Left hindlimb (tissue), 1 donor: Measurements from ENCODE around the gene AIFM2.
"Not testable (repeated sequence)": the region's sequence is repeated elsewhere in the genome, so short reads cannot be mapped to it uniquely, and the experiment has no call there.

Experiments
- DNase-seq: peaks from one replicate; pipeline ENCODE4 v3.0.0-alpha.2; 2018

Gene AIFM2

DNA sequence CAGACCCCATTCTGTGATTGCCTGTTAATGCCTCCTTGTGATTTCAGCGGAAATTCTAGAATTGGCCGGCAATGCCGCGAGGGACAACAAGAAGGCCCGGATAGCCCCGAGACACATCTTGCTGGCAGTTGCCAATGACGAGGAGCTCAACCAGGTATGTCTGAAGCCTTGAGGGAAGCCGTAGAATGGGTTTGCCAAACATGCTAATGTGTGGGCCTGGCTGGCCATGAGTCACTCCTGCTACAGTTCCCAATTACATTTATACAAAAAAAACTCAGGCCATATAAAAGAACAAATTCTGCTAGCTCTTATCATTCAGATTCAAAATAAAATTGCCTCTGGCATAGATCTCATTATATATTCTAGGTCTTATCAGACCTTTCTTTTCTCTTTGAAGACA, 42.6 kb downstream of the AIFM2 start:
- DNase-seq, result no peak

DNA sequence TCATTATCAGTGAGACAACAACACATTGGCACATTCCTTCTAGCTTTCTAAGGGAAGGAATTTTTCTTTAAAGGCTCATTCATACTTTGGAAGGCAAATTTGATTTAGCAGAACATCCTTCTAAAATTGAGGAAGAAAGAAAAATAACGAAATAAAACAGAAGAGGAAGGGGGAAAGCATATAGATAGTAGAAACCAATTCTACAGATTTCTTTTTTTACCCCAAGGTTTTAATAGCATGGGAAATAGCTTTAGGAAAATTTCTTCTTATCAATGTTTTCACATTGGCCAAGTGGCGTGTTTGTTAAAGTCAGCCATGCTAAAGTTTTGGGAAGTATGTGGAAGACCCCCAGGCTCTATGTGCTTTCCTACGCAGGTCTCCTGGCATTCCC, 44.3 kb downstream of the AIFM2 start:
- DNase-seq, result no peak

DNA sequence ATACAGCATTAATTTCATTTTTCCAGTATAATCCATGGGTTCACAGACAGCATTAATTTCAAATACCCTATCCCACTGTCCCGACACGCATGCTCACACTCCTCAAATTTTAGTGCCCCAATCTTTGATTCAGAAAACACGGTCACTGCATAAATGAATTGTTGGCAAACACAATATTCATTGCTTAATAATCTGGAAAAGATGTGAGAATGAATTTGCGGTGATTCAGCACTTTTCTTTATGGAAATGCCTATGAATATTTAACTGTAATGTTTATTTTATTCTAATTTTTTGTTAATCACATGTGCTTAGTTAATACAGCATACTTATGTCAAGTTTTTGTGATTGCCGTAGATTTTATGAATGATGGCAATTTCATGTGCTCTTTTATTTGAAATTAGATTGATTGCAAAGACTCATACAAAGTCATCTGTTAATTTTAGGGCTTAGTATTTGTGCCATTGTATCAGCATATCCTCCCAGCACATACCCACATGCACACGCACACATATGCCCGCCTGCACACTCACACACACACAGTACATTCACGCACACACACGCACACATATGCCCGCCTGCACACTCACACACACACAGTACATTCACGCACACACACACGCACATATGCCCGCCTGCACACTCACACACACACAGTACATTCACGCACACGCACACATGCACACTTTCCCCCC, 44.9 kb downstream of the AIFM2 start:
- no peak for DNase-seq

DNA sequence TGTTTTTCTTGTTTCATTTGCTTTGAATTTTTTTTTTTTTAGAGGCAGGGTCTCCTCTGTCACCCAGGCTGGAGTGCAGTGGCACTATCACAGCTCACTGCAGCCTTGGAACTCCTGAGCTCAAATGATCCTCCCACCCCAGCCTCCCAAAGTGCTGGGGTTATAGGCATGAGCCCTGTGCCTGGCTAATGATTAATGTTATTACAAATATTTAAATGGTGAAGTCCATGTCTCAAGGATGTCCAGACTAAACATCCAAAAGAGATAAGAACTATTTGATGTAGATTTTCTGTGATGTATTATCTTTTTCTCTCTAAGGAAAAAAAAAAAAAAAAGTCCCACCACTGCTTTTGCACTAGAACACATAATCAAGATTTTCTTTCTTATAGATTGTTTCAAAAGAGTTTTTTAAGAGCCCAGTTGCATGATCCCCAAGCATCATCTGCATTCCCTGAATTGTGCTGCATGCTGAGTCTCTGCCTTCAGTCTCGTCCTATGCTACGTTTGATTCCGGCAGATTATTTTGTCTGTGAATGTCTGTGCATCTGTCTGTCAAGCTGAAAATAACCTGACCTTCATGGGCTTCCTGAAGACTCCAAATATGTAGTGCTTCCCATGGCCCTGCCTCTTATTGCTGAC, 46.5 kb downstream of the AIFM2 start:
- no peak for DNase-seq

DNA sequence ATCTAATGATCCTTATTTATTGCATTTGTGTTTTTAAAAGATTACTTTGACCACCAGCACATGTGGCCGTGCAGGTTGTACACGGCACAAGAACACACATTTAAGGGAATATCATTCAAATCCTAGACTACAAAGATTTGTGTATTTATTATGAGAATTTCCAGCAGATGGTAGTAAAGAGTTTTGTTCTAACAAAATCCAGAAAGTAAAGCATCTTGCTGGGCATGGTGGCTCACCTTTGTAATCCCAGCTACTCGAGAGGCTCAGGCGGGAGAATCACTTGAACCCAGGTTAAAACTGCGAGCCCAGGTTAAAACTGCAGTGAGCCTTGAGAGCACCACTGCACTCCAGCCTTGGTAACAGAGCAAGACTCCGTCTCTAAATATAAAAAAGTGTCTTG, 48.4 kb downstream of the AIFM2 start:
- no peak for DNase-seq

DNA sequence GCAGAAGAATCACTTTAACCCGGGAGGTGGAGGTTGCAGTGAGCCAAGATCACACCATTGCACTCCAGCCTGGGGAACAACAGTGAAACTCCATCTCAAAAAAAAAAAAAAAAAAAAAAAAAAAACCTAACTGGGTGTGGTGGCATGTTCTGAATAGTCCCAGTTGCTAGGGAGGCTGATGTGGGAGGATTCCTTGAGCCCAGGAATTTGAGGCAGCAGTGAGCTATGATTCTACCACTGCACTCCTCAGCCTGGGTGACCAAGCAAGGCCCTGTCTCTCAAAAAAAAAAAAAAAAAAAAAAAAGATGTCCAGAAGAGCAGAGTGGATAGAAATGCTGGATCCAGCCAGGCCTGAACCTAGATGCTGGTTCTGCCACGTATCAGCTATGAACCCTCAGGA, 51.8 kb downstream of the AIFM2 start:
- DNase-seq, result not testable (repeated sequence)

DNA sequence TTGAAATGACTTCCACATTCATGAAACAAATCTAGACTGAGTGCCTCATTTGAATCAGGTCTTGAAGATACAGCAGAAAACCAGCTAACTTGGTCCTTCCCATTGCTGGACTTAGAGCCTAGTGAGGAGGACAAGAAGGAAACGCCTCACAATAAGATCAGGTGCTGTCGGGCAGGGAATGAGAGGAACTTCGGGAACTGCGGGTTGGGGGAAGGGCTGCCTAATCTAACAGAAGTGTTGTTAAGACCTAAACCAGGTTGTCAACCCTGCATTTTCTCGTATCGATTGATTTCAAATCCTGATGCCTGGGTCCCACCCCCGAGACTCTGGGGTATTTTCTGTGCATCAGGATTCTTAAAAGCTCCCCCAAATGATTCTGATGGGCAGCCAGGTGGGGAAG, 53.7 kb downstream of the AIFM2 start:
- no peak for DNase-seq

DNA sequence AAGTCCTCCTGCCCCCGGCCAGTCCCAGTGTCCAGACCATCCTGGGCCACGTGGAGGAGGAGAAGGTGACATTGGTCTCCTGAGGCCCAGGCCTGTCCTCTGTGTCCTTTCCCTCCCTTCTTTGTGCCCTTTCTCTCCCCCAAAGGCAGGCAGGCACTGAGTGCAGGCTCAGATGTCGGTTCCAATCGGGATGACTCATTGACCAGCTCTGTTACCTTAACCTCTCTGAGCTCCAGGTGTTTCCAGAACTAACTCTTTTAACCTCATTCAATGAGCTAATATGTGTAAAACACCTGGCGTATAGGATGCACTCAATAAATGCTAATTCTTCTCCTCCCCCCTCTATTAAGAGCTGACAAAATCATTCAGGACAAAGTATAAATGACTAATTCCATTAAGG, 54.3 kb downstream of the AIFM2 start:
- DNase-seq, result no peak

DNA sequence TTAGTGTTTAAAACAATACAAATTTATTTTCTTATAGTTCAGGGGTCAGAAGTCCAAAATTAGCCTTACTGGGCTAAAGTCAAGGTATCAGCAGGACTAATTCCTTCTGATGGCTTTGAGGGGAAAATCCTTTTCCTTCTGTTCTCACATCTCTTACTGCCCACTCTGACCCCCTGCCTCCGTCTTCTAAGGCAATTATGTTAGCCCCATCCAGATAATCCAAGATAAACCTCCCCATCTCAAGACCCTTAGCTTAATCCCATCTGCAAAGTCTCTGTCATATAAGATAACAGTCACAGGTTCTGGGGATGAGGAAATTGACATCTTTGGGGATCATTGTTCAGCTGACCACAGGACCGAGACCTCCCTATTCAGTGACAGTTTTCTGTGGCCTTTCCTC, 57.7 kb downstream of the AIFM2 start:
- no peak for DNase-seq

DNA sequence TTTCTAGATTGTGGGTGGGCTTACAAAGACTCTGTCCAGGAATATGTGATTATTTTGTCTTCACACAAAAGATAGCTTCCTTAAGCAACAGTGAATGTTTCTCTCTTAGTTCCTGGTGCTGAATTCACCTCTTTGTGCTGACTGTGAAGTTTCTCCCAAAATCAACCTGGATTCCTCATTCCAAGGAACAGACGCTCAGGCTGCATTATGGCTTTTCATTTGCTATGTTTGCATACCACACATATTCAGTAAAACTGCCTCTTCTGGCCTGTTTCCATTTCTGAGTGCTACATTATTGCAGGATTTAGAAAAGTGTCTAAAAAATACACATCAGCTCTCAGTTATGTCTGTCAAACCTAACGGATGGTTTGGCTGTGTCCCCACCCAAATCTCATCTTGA, 58.5 kb downstream of the AIFM2 start:
- no peak for DNase-seq

DNA sequence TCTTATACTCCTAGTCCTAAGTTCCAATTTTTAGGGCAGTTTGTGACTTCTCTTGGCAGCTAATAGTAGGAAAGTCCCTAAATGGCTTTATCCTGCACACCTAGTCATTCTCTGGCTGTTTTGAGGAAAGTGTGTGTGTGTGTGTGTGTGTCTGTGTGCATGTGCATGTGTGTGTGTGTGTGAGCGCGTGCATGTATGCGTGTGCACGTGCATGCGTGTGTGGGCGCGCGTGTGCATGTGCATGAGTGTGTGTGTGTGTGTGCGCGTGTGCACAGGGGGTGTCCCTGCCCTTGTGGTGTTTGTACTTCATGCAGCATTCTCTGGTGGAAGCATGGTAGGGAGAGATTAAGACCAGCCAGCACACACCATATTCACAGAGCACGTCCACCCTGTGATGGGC, 61.8 kb downstream of the AIFM2 start:
- DNase-seq, result no peak

DNA sequence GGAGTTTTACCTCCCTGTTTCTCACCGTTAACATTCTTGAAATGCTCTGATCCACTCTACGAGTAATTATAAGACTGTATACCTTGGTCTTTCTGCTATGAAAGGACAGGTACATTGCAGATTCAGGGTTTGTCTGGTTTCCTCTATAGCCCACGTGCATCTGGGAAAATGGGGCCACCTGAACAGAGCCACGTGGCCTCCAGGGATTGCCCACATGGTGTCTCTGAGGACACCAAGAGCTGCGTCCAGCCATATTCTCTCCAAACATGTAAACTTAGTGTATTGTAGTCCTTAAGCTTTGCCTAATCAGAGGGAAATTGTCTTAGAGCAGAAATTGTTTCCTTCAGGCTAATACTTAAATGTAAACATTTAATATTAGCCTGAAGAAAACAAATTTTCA, 63.3 kb downstream of the AIFM2 start:
- no peak for DNase-seq

DNA sequence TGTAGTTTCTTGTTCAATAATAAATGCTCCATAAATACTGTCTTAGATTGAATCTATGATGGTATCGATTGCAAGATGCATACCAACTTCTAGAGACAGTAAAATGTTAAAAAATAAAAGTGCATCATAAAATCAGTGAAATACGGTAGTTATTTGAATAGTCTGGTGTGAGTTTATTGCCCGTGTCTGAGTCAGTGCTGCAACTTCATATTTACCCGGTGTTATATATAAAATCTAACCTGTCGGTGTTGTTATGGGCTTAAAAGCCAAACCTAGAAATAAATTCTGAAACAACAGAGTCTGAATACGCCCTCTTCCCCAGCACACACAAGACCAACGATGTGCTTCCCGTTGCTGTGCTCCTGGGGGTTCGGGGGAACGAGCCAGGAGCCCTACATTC, 63.7 kb downstream of the AIFM2 start:
- no peak for DNase-seq

DNA sequence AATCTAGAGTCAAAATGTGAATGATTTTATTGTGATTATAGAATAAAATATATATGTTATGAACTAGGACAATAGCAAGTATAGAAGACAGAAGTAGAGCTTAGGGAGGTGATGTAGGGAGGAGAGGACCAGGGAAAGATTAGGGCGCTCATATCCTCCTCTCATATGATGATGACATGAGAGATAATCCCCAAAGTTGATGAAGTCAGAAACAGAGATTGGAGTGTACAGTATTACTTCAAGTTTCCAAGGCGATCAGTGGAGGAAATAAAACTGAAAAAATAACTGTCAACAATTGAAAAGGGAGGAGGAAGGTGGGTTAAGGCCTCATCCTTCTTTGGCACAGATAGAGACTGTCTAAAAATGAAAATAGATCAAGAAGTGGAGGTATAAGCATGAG, 65.0 kb downstream of the AIFM2 start:
- DNase-seq, result no peak

DNA sequence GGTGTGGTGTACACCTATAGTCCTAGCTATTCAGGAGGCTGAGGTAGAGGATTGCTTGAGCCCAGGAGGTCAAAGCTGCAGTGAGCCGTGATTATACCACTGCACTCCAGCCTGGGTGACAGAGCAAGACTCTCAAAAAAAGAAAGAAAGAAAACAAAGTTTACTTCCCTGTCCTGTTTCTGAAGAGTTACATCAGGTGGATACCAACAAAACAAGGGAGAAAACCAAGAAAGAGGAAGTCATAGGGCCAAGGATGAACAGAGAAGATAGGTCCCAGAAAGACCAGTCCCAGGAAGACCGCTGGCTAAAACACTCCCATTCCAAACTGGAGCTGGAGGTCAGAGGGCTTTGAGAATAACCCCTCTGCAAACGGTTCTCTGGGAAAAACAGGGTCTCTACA, 66.4 kb downstream of the AIFM2 start:
- no peak for DNase-seq

DNA sequence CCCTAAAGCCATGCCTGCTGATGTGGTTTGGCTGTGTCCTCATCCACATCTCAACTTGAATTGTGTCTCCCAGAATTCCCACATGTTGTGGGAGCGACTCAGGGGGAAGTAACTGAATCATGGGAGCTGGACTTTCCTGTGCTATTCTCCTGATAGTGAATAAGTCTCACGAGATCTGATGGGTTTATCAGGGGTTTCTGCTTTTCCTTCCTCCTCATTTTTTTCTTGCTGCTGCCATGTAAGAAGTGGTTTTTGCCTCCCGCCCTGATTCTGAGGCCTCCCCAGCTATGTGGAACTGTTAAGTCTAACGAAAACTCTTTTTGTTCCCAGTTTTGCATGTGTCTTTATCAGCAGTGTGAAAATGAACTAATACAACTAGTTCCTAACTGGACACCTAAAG, 68.1 kb downstream of the AIFM2 start:
- DNase-seq, result no peak

DNA sequence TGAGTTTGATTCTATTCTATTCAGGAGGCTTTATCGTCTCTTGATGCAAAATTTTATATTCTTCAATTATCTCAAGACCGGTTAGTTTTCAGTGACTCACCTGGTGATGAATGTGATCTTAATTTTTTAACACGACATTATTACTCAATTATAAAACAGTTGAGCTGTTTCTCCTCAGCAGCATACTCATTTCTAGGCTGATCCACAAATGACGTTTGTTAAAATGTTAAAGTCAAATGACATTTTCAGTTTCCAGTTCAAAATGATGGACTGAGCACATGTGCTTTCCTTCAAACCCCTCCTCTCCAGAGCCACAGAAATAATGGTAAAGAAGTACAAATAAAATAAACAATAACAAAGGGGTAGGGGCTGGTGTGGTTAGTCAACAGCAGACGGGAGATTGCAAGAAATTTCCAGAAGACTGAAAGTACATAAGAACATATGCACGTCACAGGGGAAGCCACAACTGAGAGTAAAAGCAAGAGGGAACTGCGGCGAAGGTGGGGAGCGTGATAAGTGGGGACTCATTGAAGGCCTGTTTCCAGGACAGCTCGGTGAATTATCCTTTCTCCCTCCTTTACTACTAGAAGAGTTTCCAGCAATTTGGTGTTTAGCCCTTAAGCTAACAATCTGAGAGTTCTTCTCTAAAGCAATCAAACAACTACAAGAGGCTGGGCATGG, 69.1 kb downstream of the AIFM2 start:
- no peak for DNase-seq
